GM23338 (cell line): ENCODE measurements around the gene RPL27A. TPM values are rescaled to one million over a fixed set of nuclear protein-coding genes. Genes with fewer than 3 reads are reported as not detected.

Source experiments
- ATAC-seq: fragments of 200-7000 bp; cut with Tn5 transposase; 3 replicates; pipeline ENCODE4 v1.9.1; 2020
- DNase-seq: peaks from one replicate; pipeline ENCODE4 v3.0.0-alpha.2; 2015; ENCODE audit warnings: low spot score
- H2AFZ ChIP-seq: fragments of 200-600 bp; sonication (generic); 2 replicates; pipeline ENCODE4 v1.8.0; 2016; ENCODE audit warnings: antibody characterized with exemption, mild to moderate bottlenecking, moderate library complexity
- H3F3A ChIP-seq: fragments of 200-600 bp; sonication (generic); replicated peaks from 2 replicates; pipeline ENCODE4 v1.8.0; 2017; ENCODE audit warnings: antibody characterized with exemption, mixed run types, low read depth
- H3K27ac ChIP-seq: fragments of 200-600 bp; sonication (generic); 2 replicates; pipeline ENCODE4 v1.6.1; 2016; ENCODE audit warnings: low read depth
- H3K27me3 ChIP-seq: fragments of 200-600 bp; sonication (generic); 2 replicates; pipeline ENCODE4 v1.8.0; 2016; ENCODE audit warnings: mild to moderate bottlenecking, mixed run types, moderate library complexity; ENCODE audit not compliant: insufficient read depth
- H3K36me3 ChIP-seq: fragments of 200-600 bp; sonication (generic); 2 replicates; pipeline ENCODE4 v1.8.0; 2016; ENCODE audit warnings: mild to moderate bottlenecking; ENCODE audit not compliant: insufficient read depth
- H3K4me1 ChIP-seq: fragments of 200-600 bp; sonication (generic); 2 replicates; pipeline ENCODE4 v1.8.0; 2016; ENCODE audit warnings: mild to moderate bottlenecking, moderate library complexity; ENCODE audit not compliant: insufficient read depth
- H3K4me2 ChIP-seq: fragments of 200-600 bp; sonication (generic); 2 replicates; pipeline ENCODE4 v1.7.1; 2017; ENCODE audit warnings: mixed run types
- H3K4me3 ChIP-seq: fragments of 200-600 bp; sonication (generic); 2 replicates; pipeline ENCODE4 v1.6.1; 2016; ENCODE audit warnings: mixed run types
- H3K79me2 ChIP-seq: fragments of 200-600 bp; sonication (generic); replicated peaks from 2 replicates; pipeline ENCODE4 v1.8.0; 2017; ENCODE audit warnings: mild to moderate bottlenecking; ENCODE audit not compliant: insufficient read depth
- H3K9me2 ChIP-seq: fragments of 200-600 bp; sonication (generic); 2 replicates; pipeline ENCODE4 v1.8.0; 2017; ENCODE audit not compliant: insufficient read depth
- H4K20me1 ChIP-seq: fragments of 200-600 bp; sonication (generic); replicated peaks from 2 replicates; pipeline ENCODE4 v1.8.0; 2017; ENCODE audit warnings: mild to moderate bottlenecking; ENCODE audit not compliant: insufficient read depth
- H3K27ac Mint-ChIP-seq: 2 replicates; pipeline ENCODE4 v1.8.0; 2020; ENCODE audit warnings: inconsistent platforms, mild to moderate bottlenecking, moderate library complexity, mixed read lengths
- H3K27me3 Mint-ChIP-seq: 3 replicates; pipeline ENCODE4 v1.8.0; 2022; ENCODE audit warnings: low read depth, mild to moderate bottlenecking, moderate library complexity, mixed read lengths, inconsistent platforms; ENCODE audit not compliant: insufficient read depth, poor library complexity
- H3K36me3 Mint-ChIP-seq: 3 replicates; pipeline ENCODE4 v1.8.0; 2021; ENCODE audit warnings: low read depth, mild to moderate bottlenecking, inconsistent platforms, moderate library complexity, mixed read lengths
- H3K4me1 Mint-ChIP-seq: 3 replicates; pipeline ENCODE4 v1.8.0; 2020; ENCODE audit warnings: mild to moderate bottlenecking, inconsistent platforms, mixed read lengths
- H3K4me3 Mint-ChIP-seq: 3 replicates; pipeline ENCODE4 v1.8.0; 2021; ENCODE audit warnings: moderate library complexity, mild to moderate bottlenecking, inconsistent platforms, mixed read lengths
- H3K9me3 Mint-ChIP-seq: 3 replicates; pipeline ENCODE4 v1.8.0; 2020; ENCODE audit warnings: moderate library complexity, mild to moderate bottlenecking, inconsistent platforms, mixed read lengths
- CREB1 ChIP-seq: fragments of 250-450 bp; sonication (Bioruptor Pico); IDR thresholded peaks from 2 replicates; pipeline ENCODE4 v1.5.0; 2020; ENCODE audit warnings: low read depth, mild to moderate bottlenecking, moderate library complexity
- EZH2 ChIP-seq: fragments of 200-600 bp; sonication (generic); IDR thresholded peaks from one replicate; pipeline ENCODE4 v1.8.0; 2017; ENCODE audit warnings: antibody characterized with exemption, mild to moderate bottlenecking, low read depth; ENCODE audit not compliant: unreplicated experiment
- EZH2phosphoT487 ChIP-seq: fragments of 200-600 bp; sonication (generic); IDR thresholded peaks from one replicate; pipeline ENCODE4 v1.8.1; 2018; ENCODE audit warnings: antibody characterized with exemption; ENCODE audit not compliant: unreplicated experiment
- JUNB ChIP-seq: IDR thresholded peaks from one replicate; pipeline ENCODE4 v1.6.1; 2016; ENCODE audit warnings: antibody characterized with exemption; ENCODE audit not compliant: unreplicated experiment
- NANOG ChIP-seq: IDR thresholded peaks from 2 replicates; pipeline ENCODE4 v1.6.1; 2016; ENCODE audit warnings: antibody characterized with exemption, borderline replicate concordance
- POLR2AphosphoS5 ChIP-seq: IDR thresholded peaks from 2 replicates; pipeline ENCODE4 v1.6.1; 2016; ENCODE audit warnings: antibody characterized with exemption, low read depth
- STAT1 ChIP-seq: IDR thresholded peaks from one replicate; pipeline ENCODE4 v1.6.1; 2016; ENCODE audit warnings: antibody characterized with exemption; ENCODE audit not compliant: unreplicated experiment
- ZNF114 ChIP-seq: fragments of 250-450 bp; sonication (Bioruptor Pico); IDR thresholded peaks from 2 replicates; pipeline ENCODE4 v1.5.0; 2020; ENCODE audit warnings: mild to moderate bottlenecking, moderate library complexity
- ZNF331 ChIP-seq: fragments of 250-450 bp; sonication (Bioruptor Pico); IDR thresholded peaks from 2 replicates; pipeline ENCODE4 v1.5.0; 2020; ENCODE audit warnings: low read depth, mild to moderate bottlenecking, moderate library complexity
- polyA plus RNA-seq: library from polyadenylated mRNA; unstranded; fragments of >200 nt; fragmentation: Nextera tagmentation; extraction: Ambion mirVana; gene quantifications from 2 replicates; pipeline ENCODE4 v1.2.1, GENCODE V29; 2016
- total RNA-seq: library from RNA; depleted of rRNA; stranded (reverse); fragments of >200 nt; shearing (Covaris generic); gene quantifications from 2 replicates; pipeline ENCODE4 v1.2.3, GENCODE V29; 2014
- TF ChIP-seq, protein P1 (sequence below): IDR thresholded peaks from 2 replicates; pipeline ENCODE4 v1.6.1; 2016; ENCODE audit warnings: antibody characterized with exemption
- TF ChIP-seq, protein P2 (sequence below), 2 experiments: fragments of 200-600 bp in 1 of 2; sonication (generic) in 1 of 2; conservative IDR thresholded peaks; 2 replicates each; pipeline versions ENCODE4 v1.5.1 to v1.6.1; 2016 to 2017; ENCODE audit warnings: antibody characterized with exemption in 2 of 2, low read depth in 2 of 2, mild to moderate bottlenecking in 2 of 2, moderate library complexity in 1 of 2
- TF ChIP-seq, protein P3 (sequence below): fragments of 250-450 bp; sonication (Bioruptor Pico); IDR thresholded peaks from 2 replicates; pipeline ENCODE4 v1.5.0; 2020; ENCODE audit warnings: mild to moderate bottlenecking, moderate library complexity

Gene RPL27A
- total and polyA plus RNA-seq, 2 experiments from 2014 or later, result 1,283 to 3,167 TPM

DNA sequence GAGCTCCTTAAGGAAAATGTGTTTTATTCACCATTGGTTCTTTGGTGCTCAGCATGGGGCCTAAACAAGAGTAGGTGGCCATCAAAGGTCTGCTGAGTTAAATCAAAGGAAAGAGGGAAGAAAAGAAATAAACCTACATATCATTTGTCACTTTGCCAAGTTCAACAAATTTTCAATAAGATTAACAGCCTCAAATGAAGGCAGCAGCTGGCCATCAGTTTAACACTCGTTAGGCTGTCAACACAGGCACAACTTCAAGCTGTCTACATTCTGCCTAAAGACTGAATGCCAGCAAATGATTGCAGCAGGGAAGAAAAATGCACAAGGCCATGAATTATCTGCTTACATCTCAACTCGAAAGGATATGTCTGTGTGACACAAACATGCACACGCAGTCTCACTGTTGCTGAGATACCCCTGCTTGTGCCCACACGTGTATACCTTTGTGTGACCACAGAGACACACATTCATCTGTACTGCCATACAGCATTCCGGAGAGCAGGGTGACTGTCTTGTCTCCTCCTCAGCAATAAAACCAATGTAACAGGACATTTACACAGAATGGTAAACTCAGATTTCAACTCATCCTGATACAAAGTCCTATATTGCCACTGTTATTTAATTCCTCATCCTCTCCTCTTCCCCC, 40.3 kb upstream of the RPL27A start (continued):
- TF ChIP-seq, protein P1, sequence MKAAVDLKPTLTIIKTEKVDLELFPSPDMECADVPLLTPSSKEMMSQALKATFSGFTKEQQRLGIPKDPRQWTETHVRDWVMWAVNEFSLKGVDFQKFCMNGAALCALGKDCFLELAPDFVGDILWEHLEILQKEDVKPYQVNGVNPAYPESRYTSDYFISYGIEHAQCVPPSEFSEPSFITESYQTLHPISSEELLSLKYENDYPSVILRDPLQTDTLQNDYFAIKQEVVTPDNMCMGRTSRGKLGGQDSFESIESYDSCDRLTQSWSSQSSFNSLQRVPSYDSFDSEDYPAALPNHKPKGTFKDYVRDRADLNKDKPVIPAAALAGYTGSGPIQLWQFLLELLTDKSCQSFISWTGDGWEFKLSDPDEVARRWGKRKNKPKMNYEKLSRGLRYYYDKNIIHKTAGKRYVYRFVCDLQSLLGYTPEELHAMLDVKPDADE, result no peak
- TF ChIP-seq ZNF331 (no peak), EZH2phosphoT487 (no peak), STAT1 (no peak), CREB1 (no peak), POLR2AphosphoS5 (no peak)
- TF ChIP-seq, protein P2, sequence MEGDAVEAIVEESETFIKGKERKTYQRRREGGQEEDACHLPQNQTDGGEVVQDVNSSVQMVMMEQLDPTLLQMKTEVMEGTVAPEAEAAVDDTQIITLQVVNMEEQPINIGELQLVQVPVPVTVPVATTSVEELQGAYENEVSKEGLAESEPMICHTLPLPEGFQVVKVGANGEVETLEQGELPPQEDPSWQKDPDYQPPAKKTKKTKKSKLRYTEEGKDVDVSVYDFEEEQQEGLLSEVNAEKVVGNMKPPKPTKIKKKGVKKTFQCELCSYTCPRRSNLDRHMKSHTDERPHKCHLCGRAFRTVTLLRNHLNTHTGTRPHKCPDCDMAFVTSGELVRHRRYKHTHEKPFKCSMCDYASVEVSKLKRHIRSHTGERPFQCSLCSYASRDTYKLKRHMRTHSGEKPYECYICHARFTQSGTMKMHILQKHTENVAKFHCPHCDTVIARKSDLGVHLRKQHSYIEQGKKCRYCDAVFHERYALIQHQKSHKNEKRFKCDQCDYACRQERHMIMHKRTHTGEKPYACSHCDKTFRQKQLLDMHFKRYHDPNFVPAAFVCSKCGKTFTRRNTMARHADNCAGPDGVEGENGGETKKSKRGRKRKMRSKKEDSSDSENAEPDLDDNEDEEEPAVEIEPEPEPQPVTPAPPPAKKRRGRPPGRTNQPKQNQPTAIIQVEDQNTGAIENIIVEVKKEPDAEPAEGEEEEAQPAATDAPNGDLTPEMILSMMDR (conservative IDR thresholded peaks at IDR 0.05; ENCODE audit: low read depth in 2 of 2), result no peak

DNA sequence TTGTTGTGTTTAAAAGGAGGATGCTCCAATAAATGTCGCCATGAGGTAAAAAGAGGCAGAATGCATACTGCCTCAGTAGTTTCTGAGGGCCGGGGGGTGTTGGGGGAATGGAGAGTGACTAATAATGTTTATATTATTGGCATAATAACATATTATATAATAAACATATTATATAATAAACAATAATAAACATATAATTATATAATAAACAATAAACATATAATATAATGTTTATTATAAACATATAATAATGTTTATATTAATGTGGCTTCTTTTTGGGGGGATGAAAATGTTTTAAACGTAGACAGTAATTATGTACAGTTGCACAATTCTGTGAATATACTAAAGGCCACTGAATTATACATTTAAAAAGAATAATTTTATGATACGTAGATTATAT, 35.7 kb upstream of the RPL27A start:
- Histone ChIP-seq H3K4me1 (no peaks in the 10 kb centered on the region), H3K27ac (no peak overlapping the region), H3K36me3 (no peaks in the 10 kb centered on the region), H2AFZ (no peak overlapping the region), H3K4me2 (no peak overlapping the region), H3K4me3 (no peak overlapping the region), H3K79me2 (no peaks in the 10 kb centered on the region), H3K9me2 (no peaks in the 10 kb centered on the region), H3K27me3 (no peaks in the 10 kb centered on the region), H4K20me1 (no peaks in the 10 kb centered on the region), H3F3A (no peaks in the 10 kb centered on the region)
- Mint-ChIP-seq H3K27ac (no peak overlapping the region), H3K9me3 (no peaks in the 10 kb centered on the region), H3K27me3 (no peaks in the 10 kb centered on the region), H3K4me1 (peaks cover 2% of the 10 kb centered on the region), H3K4me3 (no peak overlapping the region), H3K36me3 (0 out of 3 replicates have a peak, but pooled peaks cover 2% of the 10 kb centered on the region)
- DNase-seq (no peak), ATAC-seq (no peak)
- TF ChIP-seq ZNF114 (CRISPR knock-in tag), result no peak
- no peak for TF ChIP-seq ZNF331
- no peak for TF ChIP-seq NANOG
- TF ChIP-seq, protein P2 (conservative IDR thresholded peaks at IDR 0.05; ENCODE audit: low read depth in 2 of 2), result no peak
- no peak for TF ChIP-seq POLR2AphosphoS5
- TF ChIP-seq, protein P1, result no peak
- TF ChIP-seq JUNB, result no peak
- no peak for TF ChIP-seq EZH2phosphoT487
- no peak for TF ChIP-seq STAT1
- no peak for TF ChIP-seq EZH2
- TF ChIP-seq, protein P3, sequence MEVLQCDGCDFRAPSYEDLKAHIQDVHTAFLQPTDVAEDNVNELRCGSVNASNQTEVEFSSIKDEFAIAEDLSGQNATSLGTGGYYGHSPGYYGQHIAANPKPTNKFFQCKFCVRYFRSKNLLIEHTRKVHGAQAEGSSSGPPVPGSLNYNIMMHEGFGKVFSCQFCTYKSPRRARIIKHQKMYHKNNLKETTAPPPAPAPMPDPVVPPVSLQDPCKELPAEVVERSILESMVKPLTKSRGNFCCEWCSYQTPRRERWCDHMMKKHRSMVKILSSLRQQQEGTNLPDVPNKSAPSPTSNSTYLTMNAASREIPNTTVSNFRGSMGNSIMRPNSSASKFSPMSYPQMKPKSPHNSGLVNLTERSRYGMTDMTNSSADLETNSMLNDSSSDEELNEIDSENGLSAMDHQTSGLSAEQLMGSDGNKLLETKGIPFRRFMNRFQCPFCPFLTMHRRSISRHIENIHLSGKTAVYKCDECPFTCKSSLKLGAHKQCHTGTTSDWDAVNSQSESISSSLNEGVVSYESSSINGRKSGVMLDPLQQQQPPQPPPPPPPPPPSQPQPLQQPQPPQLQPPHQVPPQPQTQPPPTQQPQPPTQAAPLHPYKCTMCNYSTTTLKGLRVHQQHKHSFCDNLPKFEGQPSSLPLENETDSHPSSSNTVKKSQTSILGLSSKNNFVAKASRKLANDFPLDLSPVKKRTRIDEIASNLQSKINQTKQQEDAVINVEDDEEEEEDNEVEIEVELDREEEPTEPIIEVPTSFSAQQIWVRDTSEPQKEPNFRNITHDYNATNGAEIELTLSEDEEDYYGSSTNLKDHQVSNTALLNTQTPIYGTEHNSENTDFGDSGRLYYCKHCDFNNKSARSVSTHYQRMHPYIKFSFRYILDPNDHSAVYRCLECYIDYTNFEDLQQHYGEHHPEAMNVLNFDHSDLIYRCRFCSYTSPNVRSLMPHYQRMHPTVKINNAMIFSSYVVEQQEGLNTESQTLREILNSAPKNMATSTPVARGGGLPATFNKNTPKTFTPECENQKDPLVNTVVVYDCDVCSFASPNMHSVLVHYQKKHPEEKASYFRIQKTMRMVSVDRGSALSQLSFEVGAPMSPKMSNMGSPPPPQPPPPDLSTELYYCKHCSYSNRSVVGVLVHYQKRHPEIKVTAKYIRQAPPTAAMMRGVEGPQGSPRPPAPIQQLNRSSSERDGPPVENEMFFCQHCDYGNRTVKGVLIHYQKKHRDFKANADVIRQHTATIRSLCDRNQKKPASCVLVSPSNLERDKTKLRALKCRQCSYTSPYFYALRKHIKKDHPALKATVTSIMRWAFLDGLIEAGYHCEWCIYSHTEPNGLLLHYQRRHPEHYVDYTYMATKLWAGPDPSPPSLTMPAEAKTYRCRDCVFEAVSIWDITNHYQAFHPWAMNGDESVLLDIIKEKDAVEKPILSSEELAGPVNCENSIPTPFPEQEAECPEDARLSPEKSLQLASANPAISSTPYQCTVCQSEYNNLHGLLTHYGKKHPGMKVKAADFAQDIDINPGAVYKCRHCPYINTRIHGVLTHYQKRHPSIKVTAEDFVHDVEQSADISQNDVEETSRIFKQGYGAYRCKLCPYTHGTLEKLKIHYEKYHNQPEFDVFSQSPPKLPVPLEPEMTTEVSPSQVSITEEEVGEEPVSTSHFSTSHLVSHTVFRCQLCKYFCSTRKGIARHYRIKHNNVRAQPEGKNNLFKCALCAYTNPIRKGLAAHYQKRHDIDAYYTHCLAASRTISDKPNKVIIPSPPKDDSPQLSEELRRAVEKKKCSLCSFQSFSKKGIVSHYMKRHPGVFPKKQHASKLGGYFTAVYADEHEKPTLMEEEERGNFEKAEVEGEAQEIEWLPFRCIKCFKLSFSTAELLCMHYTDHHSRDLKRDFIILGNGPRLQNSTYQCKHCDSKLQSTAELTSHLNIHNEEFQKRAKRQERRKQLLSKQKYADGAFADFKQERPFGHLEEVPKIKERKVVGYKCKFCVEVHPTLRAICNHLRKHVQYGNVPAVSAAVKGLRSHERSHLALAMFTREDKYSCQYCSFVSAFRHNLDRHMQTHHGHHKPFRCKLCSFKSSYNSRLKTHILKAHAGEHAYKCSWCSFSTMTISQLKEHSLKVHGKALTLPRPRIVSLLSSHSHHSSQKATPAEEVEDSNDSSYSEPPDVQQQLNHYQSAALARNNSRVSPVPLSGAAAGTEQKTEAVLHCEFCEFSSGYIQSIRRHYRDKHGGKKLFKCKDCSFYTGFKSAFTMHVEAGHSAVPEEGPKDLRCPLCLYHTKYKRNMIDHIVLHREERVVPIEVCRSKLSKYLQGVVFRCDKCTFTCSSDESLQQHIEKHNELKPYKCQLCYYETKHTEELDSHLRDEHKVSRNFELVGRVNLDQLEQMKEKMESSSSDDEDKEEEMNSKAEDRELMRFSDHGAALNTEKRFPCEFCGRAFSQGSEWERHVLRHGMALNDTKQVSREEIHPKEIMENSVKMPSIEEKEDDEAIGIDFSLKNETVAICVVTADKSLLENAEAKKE (CRISPR knock-in tag), result no peak
